DOHH2 (cell line): ENCODE measurements around the gene IQSEC1.

Experiments
- EZH2phosphoT487 ChIP-seq: fragments of 200-600 bp; sonication (generic); IDR thresholded peaks from 2 replicates; pipeline ENCODE4 v1.6.1; 2017; ENCODE audit warnings: borderline replicate concordance, mild to moderate bottlenecking, antibody characterized with exemption, low read length, moderate library complexity, mixed read lengths
- TF ChIP-seq, protein P1 (sequence below): fragments of 200-600 bp; sonication (generic); IDR thresholded peaks from one replicate; pipeline ENCODE4 v1.5.1; 2014; ENCODE audit warnings: antibody characterized with exemption, mild to moderate bottlenecking, low read depth, low read length; ENCODE audit not compliant: poor library complexity, severe bottlenecking

GRCh38 chr3:13111873-13112520 is 38.8 kb upstream of the IQSEC1 start:
- TF ChIP-seq, protein P1, sequence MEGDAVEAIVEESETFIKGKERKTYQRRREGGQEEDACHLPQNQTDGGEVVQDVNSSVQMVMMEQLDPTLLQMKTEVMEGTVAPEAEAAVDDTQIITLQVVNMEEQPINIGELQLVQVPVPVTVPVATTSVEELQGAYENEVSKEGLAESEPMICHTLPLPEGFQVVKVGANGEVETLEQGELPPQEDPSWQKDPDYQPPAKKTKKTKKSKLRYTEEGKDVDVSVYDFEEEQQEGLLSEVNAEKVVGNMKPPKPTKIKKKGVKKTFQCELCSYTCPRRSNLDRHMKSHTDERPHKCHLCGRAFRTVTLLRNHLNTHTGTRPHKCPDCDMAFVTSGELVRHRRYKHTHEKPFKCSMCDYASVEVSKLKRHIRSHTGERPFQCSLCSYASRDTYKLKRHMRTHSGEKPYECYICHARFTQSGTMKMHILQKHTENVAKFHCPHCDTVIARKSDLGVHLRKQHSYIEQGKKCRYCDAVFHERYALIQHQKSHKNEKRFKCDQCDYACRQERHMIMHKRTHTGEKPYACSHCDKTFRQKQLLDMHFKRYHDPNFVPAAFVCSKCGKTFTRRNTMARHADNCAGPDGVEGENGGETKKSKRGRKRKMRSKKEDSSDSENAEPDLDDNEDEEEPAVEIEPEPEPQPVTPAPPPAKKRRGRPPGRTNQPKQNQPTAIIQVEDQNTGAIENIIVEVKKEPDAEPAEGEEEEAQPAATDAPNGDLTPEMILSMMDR: no peak
- TF ChIP-seq EZH2phosphoT487: no peak
